H1 (cell line): ENCODE data around the gene ADGRB2. TPM values are rescaled to one million over a fixed set of nuclear protein-coding genes. Genes with fewer than 3 reads are reported as not detected.

Experiments used
- BRCA1 ChIP-seq: IDR thresholded peaks from 2 replicates; pipeline ENCODE4 v1.6.1; 2012; ENCODE audit warnings: low read depth, low read length, improper control_type of control experiment
- RBBP5 ChIP-seq: IDR thresholded peaks from 2 replicates; pipeline ENCODE4 v1.7.1; 2012; ENCODE audit warnings: low read depth, mild to moderate bottlenecking, inconsistent platforms, low read length, moderate library complexity, borderline replicate concordance
- polyA plus RNA-seq, 7 experiments: library from polyadenylated mRNA; depleted of rRNA in 3 of 7; stranded (reverse) in 5 of 7; unstranded in 2 of 7; fragments of >200 nt in 5 of 7; fragments of 200-250 nt in 2 of 7; gene quantifications; 1 replicate in 5 of 7; 2 replicates in 1 of 7; 4 replicates in 1 of 7; pipeline versions ENCODE4 v1.2.1 to v1.2.3, GENCODE V29; 2011 to 2013; ENCODE audit warnings: missing spikeins in 2 of 7, mixed read lengths in 2 of 7
- total RNA-seq: library from RNA; stranded (reverse); fragmentation: NEBNext Ultra II Directional; extraction: Animal tissue kit (Norgen Biotek cat#: 25700); gene quantifications from 2 replicates; pipeline ENCODE4 v1.2.1, GENCODE V29; 2021
- TF ChIP-seq, protein P1 (sequence below): IDR thresholded peaks from 2 replicates; pipeline ENCODE4 v1.6.1; 2011; ENCODE audit warnings: low read depth, mild to moderate bottlenecking, low read length; ENCODE audit not compliant: insufficient read depth

ADGRB2 gene
- total and polyA plus RNA-seq, 2 of the 8 experiments (the other 6 are each of a cell fraction or from before 2014, with no cell fraction given): 15.6 to 26.2 TPM

DNA sequence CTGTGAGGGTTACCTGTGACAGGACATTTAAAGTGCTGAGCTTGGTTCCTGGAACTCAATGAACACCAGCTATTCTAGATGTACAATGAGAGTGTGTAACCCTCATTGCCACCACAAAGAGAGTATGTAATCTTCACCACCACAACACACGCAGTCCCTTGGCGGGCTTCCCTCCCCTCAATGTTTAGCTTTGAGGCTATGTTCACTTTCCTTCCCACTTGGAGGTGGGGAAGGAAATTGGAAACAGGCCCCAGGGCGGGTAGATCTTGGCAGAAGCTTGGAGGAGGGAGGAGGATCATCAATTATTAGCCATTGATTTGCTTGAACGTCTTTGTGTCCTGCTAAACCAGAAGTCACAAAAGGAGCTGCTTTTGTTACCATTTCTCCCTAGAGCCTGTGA, 52.1 kb downstream of the ADGRB2 start (continued):
- TF ChIP-seq, protein P1, sequence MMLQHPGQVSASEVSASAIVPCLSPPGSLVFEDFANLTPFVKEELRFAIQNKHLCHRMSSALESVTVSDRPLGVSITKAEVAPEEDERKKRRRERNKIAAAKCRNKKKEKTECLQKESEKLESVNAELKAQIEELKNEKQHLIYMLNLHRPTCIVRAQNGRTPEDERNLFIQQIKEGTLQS: no peak
- no peak for TF ChIP-seq RBBP5
- no peak for TF ChIP-seq BRCA1
